ENCODE data around the gene ITSN1. TPM values are rescaled to one million over a fixed set of nuclear protein-coding genes. Genes with fewer than 3 reads are reported as not detected.

The ITSN1 gene
- total RNA-seq, 3 donors from 2014 or later, result 39.5 to 113 (median 58.3) TPM

DNA sequence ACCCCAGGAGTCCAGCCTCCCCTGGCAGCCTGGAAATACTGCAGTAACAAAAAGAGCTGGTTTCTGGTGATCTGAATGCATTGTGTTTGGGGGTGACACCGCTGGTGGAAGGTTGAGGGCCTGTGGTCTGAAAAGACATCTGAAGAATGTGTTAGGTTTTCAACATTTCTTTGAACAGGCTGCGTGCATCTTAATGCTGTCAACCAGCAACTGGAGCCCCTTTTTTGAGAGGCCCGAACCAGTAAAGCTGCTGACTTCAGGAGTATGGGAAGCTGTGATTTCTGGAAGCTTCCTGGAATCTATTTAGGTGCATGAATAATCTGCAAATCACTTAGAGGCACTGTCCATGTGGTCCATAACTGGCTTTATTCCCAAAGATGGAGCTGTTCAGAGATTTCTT lies 256.3 kb downstream of the ITSN1 start:
- H3K4me1 ChIP-seq, result peaks cover 0 to 4% of the 10 kb centered on the region in 2 donors
- no peak overlapping the region for H3K27ac ChIP-seq
- no peaks in the 10 kb centered on the region for H3K36me3 ChIP-seq
- intact Hi-C loops (cut with DNase I; ENCODE audit: low total_unique reads), result loop anchor here (10.0 kb wide), 1 partner anchor 254 kb away; the partner anchor contains the start of genes CRYZL1 and ITSN1
- TF ChIP-seq POLR2AphosphoS5 (IDR thresholded peaks at IDR 0.05) (no peak), POLR2A (IDR thresholded peaks at IDR 0.05) (no peak)
- TF ChIP-seq, protein P1, sequence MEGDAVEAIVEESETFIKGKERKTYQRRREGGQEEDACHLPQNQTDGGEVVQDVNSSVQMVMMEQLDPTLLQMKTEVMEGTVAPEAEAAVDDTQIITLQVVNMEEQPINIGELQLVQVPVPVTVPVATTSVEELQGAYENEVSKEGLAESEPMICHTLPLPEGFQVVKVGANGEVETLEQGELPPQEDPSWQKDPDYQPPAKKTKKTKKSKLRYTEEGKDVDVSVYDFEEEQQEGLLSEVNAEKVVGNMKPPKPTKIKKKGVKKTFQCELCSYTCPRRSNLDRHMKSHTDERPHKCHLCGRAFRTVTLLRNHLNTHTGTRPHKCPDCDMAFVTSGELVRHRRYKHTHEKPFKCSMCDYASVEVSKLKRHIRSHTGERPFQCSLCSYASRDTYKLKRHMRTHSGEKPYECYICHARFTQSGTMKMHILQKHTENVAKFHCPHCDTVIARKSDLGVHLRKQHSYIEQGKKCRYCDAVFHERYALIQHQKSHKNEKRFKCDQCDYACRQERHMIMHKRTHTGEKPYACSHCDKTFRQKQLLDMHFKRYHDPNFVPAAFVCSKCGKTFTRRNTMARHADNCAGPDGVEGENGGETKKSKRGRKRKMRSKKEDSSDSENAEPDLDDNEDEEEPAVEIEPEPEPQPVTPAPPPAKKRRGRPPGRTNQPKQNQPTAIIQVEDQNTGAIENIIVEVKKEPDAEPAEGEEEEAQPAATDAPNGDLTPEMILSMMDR (IDR thresholded peaks at IDR 0.05), result no peak
- H3K27me3 ChIP-seq, result no peaks in the 10 kb centered on the region
- H3K9me3 ChIP-seq, result no peaks in the 10 kb centered on the region
- H3K4me3 ChIP-seq, result no peak overlapping the region
- DNase-seq (ENCODE audit: low spot score in 2 of 2), result no peak

GRCh38 chr21:33899199-33899598 lies 256.9 kb downstream of the ITSN1 start:
- Histone ChIP-seq H3K9me3 (no peaks in the 10 kb centered on the region), H3K27ac (no peak overlapping the region), H3K4me1 (peaks cover 0 to 4% of the 10 kb centered on the region in 2 donors), H3K4me3 (no peak overlapping the region), H3K27me3 (no peaks in the 10 kb centered on the region), H3K36me3 (no peaks in the 10 kb centered on the region)
- intact Hi-C loops (cut with DNase I; ENCODE audit: low total_unique reads), result loop anchor here (10.0 kb wide), 1 partner anchor 254 kb away; the partner anchor contains the start of genes CRYZL1 and ITSN1
- TF ChIP-seq POLR2AphosphoS5 (IDR thresholded peaks at IDR 0.05), result no peak
- no peak for TF ChIP-seq POLR2A (IDR thresholded peaks at IDR 0.05)
- DNase-seq (ENCODE audit: low spot score in 2 of 2), result no peak

DNA sequence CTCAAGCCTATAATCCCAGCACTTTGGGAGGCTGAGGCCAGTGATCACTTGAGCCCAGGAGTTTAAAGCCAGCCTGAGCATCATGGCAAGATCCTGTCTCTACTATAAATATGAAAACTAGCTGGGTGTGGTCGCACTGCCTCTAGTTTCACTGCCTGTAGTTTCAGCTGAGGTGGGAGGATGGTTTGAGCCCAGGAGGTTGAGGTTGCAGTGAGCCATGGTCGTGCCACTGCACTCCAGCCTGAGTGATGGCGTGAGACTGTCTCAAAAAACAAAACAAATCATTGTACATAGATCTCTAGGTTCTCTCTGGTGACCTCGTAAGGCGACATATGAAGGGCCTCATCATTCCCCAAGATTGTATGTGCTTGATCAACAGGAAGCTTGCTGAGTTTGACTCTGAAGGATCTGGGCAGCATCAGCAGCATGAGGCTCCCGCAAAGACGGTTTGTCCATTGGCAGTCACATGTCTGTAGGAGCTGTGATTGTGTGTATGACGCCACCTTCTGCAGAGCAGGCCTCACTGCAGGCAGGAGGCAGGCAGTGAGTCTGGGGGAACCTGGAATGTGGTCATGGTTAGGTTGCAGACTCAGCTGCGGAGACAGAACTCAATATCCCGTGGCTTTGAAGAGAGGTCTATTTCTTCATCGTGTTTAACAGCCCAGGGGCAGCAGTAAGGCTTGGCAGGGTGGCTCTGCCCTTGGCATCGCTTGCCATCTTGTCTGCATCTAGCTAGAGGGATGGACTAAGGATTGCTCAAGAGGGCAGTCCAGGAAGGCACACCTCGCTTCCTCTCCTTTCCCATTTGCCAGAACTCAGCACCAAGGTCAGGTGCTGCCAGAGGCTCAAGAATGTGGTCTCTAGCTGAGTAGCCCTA lies 259.3 kb downstream of the ITSN1 start:
- Histone ChIP-seq H3K27ac (peak overlapping the region in 1 of 2 donors; percentile 65), H3K27me3 (no peaks in the 10 kb centered on the region), H3K4me1 (no peaks in the 10 kb centered on the region), H3K9me3 (no peaks in the 10 kb centered on the region), H3K4me3 (no peak overlapping the region), H3K36me3 (no peaks in the 10 kb centered on the region)
- intact Hi-C loops (cut with DNase I; ENCODE audit: low total_unique reads), result no loop called here
- peak in 1 of 2 donors; percentile 58 for DNase-seq (ENCODE audit: low spot score in 2 of 2)
- TF ChIP-seq, protein P1 (IDR thresholded peaks at IDR 0.05), result peak; percentile 14 to 41 (median 32)
- TF ChIP-seq POLR2A (IDR thresholded peaks at IDR 0.05), result no peak
- TF ChIP-seq POLR2AphosphoS5 (IDR thresholded peaks at IDR 0.05), result peak in 1 of 3 donors; percentile 8

- Histone ChIP-seq H3K36me3 (peaks cover 3% of the 10 kb centered on the region), H3K27me3 (no peaks in the 10 kb centered on the region), H3K27ac (peak overlapping the region in 1 of 2 donors; percentile 65), H3K9me3 (no peaks in the 10 kb centered on the region), H3K4me1 (no peaks in the 10 kb centered on the region), H3K4me3 (no peak overlapping the region)
- no peak for TF ChIP-seq POLR2A (IDR thresholded peaks at IDR 0.05)
- TF ChIP-seq POLR2AphosphoS5 (IDR thresholded peaks at IDR 0.05), result no peak
- TF ChIP-seq, protein P1 (IDR thresholded peaks at IDR 0.05), result no peak
- no peak for DNase-seq (ENCODE audit: low spot score in 2 of 2)
- intact Hi-C loops (cut with DNase I; ENCODE audit: low total_unique reads), result no loop called here
Observed at GRCh38 chr21:33902349-33902748, 260.0 kb downstream of the ITSN1 start.

DNA sequence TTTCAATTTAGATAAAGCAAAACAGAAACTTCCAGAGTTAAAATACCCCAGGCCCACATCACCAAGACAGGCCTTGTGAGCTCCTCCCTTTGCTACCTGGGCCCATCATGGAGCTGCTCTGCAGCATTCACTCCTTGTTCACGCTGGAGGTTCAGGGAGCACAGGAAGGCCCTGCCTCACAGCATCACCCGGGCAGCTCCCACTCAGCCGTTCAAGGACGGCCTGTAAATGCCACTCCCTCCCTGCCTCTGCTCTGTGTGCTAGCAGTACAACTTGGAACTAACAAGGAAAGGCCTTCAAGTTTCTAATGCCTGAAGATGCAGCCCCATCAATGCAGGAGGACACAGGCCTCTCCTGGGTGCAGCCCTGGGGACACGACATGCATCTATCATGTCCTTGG lies 261.7 kb downstream of the ITSN1 start:
- TF ChIP-seq, protein P1 (IDR thresholded peaks at IDR 0.05), result no peak
- no peak for TF ChIP-seq POLR2A (IDR thresholded peaks at IDR 0.05)
- no peak for TF ChIP-seq POLR2AphosphoS5 (IDR thresholded peaks at IDR 0.05)
- intact Hi-C loops (cut with DNase I; ENCODE audit: low total_unique reads), result no loop called here
- H3K36me3 ChIP-seq, result peaks cover 3% of the 10 kb centered on the region

More for the DNA sequence above, 261.7 kb downstream of the ITSN1 start:
- Histone ChIP-seq H3K9me3 (no peaks in the 10 kb centered on the region), H3K27ac (no peak overlapping the region), H3K27me3 (no peaks in the 10 kb centered on the region), H3K4me1 (no peaks in the 10 kb centered on the region), H3K4me3 (no peak overlapping the region)
- DNase-seq (ENCODE audit: low spot score in 2 of 2), result no peak
